WTC11 (cell line): ENCODE data around the gene ERMAP. TPM values are rescaled to one million over a fixed set of nuclear protein-coding genes. Genes with fewer than 3 reads are reported as not detected.

Experiments
- ATAC-seq: fragments of 200-7000 bp; cut with Tn5 transposase; 2 replicates; pipeline ENCODE4 v1.10.0; 2021; ENCODE audit warnings: mild to moderate bottlenecking, moderate library complexity
- CTCF ChIA-PET: fragments of 300-600 bp; sonication (Branson Sonifier 250); formaldehyde crosslinking; loops from one replicate; lab custom pipeline; 2021; ENCODE audit warnings: antibody characterized with exemption; lab: Charles Lee
- POLR2A ChIA-PET: fragments of 350-600 bp; sonication (Branson Sonifier 250); formaldehyde crosslinking; loops from one replicate; lab custom pipeline; 2021; ENCODE audit warnings: antibody characterized with exemption; lab: Charles Lee
- DNase-seq: peaks from one replicate; pipeline ENCODE4 v3.0.0; 2021; ENCODE audit warnings: low spot score
- H3K27ac Mint-ChIP-seq: 2 replicates; pipeline ENCODE4 v1.8.0; 2021; ENCODE audit warnings: mixed read lengths
- H3K27me3 Mint-ChIP-seq: 2 replicates; pipeline ENCODE4 v1.8.0; 2021; ENCODE audit warnings: low read depth, mild to moderate bottlenecking, moderate library complexity, mixed read lengths
- H3K36me3 Mint-ChIP-seq: 2 replicates; pipeline ENCODE4 v1.8.0; 2021; ENCODE audit warnings: mixed read lengths
- H3K4me1 Mint-ChIP-seq: 2 replicates; pipeline ENCODE4 v1.8.0; 2022; ENCODE audit warnings: mixed read lengths
- H3K4me3 Mint-ChIP-seq: 2 replicates; pipeline ENCODE4 v1.8.0; 2021; ENCODE audit warnings: mild to moderate bottlenecking, moderate library complexity, mixed read lengths
- H3K9me3 Mint-ChIP-seq: 2 replicates; pipeline ENCODE4 v1.8.0; 2021; ENCODE audit warnings: mixed read lengths
- AR ChIP-seq: fragments of 250-450 bp; sonication (Bioruptor Pico); IDR thresholded peaks from 2 replicates; pipeline ENCODE4 v1.9.0; 2021; ENCODE audit warnings: mild to moderate bottlenecking
- ATF3 ChIP-seq: sonication (generic); formaldehyde crosslinking; conservative IDR thresholded peaks from 2 replicates; pipeline ENCODE4 v1.8.1; 2022; ENCODE audit warnings: mild to moderate bottlenecking, missing genetic modification reagents
- ATF6 ChIP-seq: sonication (generic); formaldehyde crosslinking; IDR thresholded peaks from 2 replicates; pipeline ENCODE4 v1.8.1; 2023; ENCODE audit warnings: mild to moderate bottlenecking, missing genetic modification reagents
- CBFB ChIP-seq: sonication (generic); formaldehyde crosslinking; IDR thresholded peaks from 2 replicates; pipeline ENCODE4 v1.8.1; 2022; ENCODE audit warnings: mild to moderate bottlenecking, low read depth, missing genetic modification reagents
- CREM ChIP-seq: sonication (generic); formaldehyde crosslinking; IDR thresholded peaks from 2 replicates; pipeline ENCODE4 v1.8.1; 2022; ENCODE audit warnings: mild to moderate bottlenecking, missing genetic modification reagents, moderate library complexity
- EMX1 ChIP-seq: fragments of 250-450 bp; sonication (Bioruptor Pico); IDR thresholded peaks from 2 replicates; pipeline ENCODE4 v1.8.0; 2021; ENCODE audit warnings: mild to moderate bottlenecking
- ETV6 ChIP-seq: sonication (generic); formaldehyde crosslinking; IDR thresholded peaks from 2 replicates; pipeline ENCODE4 v1.8.1; 2022; ENCODE audit warnings: mild to moderate bottlenecking, missing genetic modification reagents
- FOXJ3 ChIP-seq: sonication (generic); formaldehyde crosslinking; IDR thresholded peaks from 2 replicates; pipeline ENCODE4 v1.9.0; 2021; ENCODE audit warnings: missing genetic modification reagents, mild to moderate bottlenecking, borderline replicate concordance
- GTF2I ChIP-seq: fragments of 250-450 bp; sonication (Bioruptor Pico); conservative IDR thresholded peaks from 2 replicates; pipeline ENCODE4 v1.4.0; 2021; ENCODE audit warnings: mild to moderate bottlenecking
- HMGA2 ChIP-seq: fragments of 250-450 bp; sonication (Bioruptor Pico); IDR thresholded peaks from 2 replicates; pipeline ENCODE4 v1.4.0; 2021; ENCODE audit warnings: mild to moderate bottlenecking, moderate library complexity
- IRF1 ChIP-seq: sonication (generic); formaldehyde crosslinking; IDR thresholded peaks from 2 replicates; pipeline ENCODE4 v1.8.0; 2023; ENCODE audit warnings: missing genetic modification reagents
- NR1H2 ChIP-seq: sonication (generic); formaldehyde crosslinking; IDR thresholded peaks from 2 replicates; pipeline ENCODE4 v1.9.0; 2021; ENCODE audit warnings: mild to moderate bottlenecking, moderate library complexity, missing genetic modification reagents
- PRDM15 ChIP-seq: sonication (generic); formaldehyde crosslinking; IDR thresholded peaks from 2 replicates; pipeline ENCODE4 v1.8.0; 2022; ENCODE audit warnings: missing genetic modification reagents
- PRRX2 ChIP-seq: fragments of 250-450 bp; sonication (Bioruptor Pico); IDR thresholded peaks from 2 replicates; pipeline ENCODE4 v1.8.0; 2021; ENCODE audit warnings: mild to moderate bottlenecking
- TEAD4 ChIP-seq: sonication (generic); formaldehyde crosslinking; IDR thresholded peaks from 2 replicates; pipeline ENCODE4 v1.8.0; 2022; ENCODE audit warnings: mild to moderate bottlenecking, missing genetic modification reagents
- ZNF232 ChIP-seq: sonication (generic); formaldehyde crosslinking; IDR thresholded peaks from 2 replicates; pipeline ENCODE4 v1.8.0; 2022; ENCODE audit warnings: mild to moderate bottlenecking, missing genetic modification reagents
- total RNA-seq: library from RNA; stranded (reverse); gene quantifications from 3 replicates; pipeline ENCODE4 v1.2.3, GENCODE V29; 2021
- TF ChIP-seq, protein P1 (sequence below): sonication (generic); formaldehyde crosslinking; IDR thresholded peaks from 2 replicates; pipeline ENCODE4 v1.8.1; 2023; ENCODE audit warnings: mild to moderate bottlenecking, moderate library complexity, missing genetic modification reagents
- TF ChIP-seq, protein P2 (sequence below): sonication (generic); formaldehyde crosslinking; IDR thresholded peaks from 2 replicates; pipeline ENCODE4 v1.8.1; 2022; ENCODE audit warnings: low read depth, missing genetic modification reagents, borderline replicate concordance
- TF ChIP-seq, protein P3 (sequence below): sonication (generic); formaldehyde crosslinking; IDR thresholded peaks from 2 replicates; pipeline ENCODE4 v1.8.1; 2022; ENCODE audit warnings: low read depth, mild to moderate bottlenecking, moderate library complexity, missing genetic modification reagents, borderline replicate concordance

The ERMAP gene
- total RNA-seq, 1 experiment from 2014 or later: 2.6 TPM

GRCh38 chr1:42832641-42833240 is 15.8 kb downstream of the ERMAP start:
- Mint-ChIP-seq H3K27me3 (no peaks in the 10 kb centered on the region), H3K9me3 (no peaks in the 10 kb centered on the region)
- TF ChIP-seq PRRX2 (CRISPR knock-in tag): no peak
- no peak for TF ChIP-seq EMX1
- no peak for TF ChIP-seq NR1H2 (CRISPR knock-in tag)
- no peak for TF ChIP-seq ETV6 (CRISPR knock-in tag)
- no peak for TF ChIP-seq AR (CRISPR knock-in tag)
- TF ChIP-seq FOXJ3 (CRISPR knock-in tag): no peak
- no peak for TF ChIP-seq IRF1 (CRISPR knock-in tag)
- no peak for TF ChIP-seq CBFB (CRISPR knock-in tag)
- TF ChIP-seq, protein P1, sequence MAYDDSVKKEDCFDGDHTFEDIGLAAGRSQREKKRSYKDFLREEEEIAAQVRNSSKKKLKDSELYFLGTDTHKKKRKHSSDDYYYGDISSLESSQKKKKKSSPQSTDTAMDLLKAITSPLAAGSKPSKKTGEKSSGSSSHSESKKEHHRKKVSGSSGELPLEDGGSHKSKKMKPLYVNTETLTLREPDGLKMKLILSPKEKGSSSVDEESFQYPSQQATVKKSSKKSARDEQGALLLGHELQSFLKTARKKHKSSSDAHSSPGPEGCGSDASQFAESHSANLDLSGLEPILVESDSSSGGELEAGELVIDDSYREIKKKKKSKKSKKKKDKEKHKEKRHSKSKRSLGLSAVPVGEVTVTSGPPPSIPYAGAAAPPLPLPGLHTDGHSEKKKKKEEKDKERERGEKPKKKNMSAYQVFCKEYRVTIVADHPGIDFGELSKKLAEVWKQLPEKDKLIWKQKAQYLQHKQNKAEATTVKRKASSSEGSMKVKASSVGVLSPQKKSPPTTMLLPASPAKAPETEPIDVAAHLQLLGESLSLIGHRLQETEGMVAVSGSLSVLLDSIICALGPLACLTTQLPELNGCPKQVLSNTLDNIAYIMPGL: no peak
- TF ChIP-seq, all 79 proteins: peak for 0
- H3K36me3 Mint-ChIP-seq: no peaks in the 10 kb centered on the region
- POLR2A ChIA-PET: no interaction called here
- no peak overlapping the region for H3K27ac Mint-ChIP-seq
- ATAC-seq (no peak), DNase-seq (no peak)
- H3K4me1 Mint-ChIP-seq: peaks cover 3% of the 10 kb centered on the region; the same call in 1 of the 2 replicates
- CTCF ChIA-PET: no interaction called here
- H3K4me3 Mint-ChIP-seq: no peak overlapping the region

DNA sequence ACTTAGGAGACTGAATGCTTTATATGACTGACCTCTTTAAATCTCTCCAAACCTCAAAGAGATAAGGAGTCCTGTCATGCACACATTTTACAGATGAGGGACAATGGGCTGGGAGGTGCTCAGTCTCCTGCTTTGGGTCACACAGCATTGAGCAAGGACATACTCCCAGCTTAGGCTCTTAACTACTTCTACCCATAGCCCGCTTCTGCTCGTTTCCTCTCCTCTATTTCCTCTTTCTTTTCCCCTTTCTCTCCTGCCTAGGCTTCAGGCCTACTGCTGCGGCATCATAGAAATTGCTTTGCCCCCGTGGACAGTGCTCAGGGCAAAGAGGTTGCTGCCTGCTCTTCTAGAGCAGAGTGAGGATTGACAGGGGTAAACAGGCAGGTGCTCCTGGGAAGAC is 17.1 kb downstream of the ERMAP start:
- Mint-ChIP-seq H3K27ac (no peak overlapping the region), H3K4me1 (peaks cover 3% of the 10 kb centered on the region; the same call in 1 of the 2 replicates), H3K36me3 (no peaks in the 10 kb centered on the region), H3K4me3 (no peak overlapping the region), H3K9me3 (no peaks in the 10 kb centered on the region), H3K27me3 (no peaks in the 10 kb centered on the region)
- ChIA-PET POLR2A (no interaction called here), CTCF (interaction anchor here (1.0 to 2.4 kb wide), 2 partner anchors 12 to 239 kb away, joined by 3 to 13 read pairs; partner anchors contain the start of gene ZNF691)
- no peak for DNase-seq
- ATAC-seq: no peak
- TF ChIP-seq IRF1 (CRISPR knock-in tag): no peak
- TF ChIP-seq, protein P2, sequence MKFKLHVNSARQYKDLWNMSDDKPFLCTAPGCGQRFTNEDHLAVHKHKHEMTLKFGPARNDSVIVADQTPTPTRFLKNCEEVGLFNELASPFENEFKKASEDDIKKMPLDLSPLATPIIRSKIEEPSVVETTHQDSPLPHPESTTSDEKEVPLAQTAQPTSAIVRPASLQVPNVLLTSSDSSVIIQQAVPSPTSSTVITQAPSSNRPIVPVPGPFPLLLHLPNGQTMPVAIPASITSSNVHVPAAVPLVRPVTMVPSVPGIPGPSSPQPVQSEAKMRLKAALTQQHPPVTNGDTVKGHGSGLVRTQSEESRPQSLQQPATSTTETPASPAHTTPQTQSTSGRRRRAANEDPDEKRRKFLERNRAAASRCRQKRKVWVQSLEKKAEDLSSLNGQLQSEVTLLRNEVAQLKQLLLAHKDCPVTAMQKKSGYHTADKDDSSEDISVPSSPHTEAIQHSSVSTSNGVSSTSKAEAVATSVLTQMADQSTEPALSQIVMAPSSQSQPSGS (CRISPR knock-in tag): no peak
- no peak for TF ChIP-seq PRDM15 (CRISPR knock-in tag)
- no peak for TF ChIP-seq GTF2I (CRISPR knock-in tag)
- TF ChIP-seq, protein P3, sequence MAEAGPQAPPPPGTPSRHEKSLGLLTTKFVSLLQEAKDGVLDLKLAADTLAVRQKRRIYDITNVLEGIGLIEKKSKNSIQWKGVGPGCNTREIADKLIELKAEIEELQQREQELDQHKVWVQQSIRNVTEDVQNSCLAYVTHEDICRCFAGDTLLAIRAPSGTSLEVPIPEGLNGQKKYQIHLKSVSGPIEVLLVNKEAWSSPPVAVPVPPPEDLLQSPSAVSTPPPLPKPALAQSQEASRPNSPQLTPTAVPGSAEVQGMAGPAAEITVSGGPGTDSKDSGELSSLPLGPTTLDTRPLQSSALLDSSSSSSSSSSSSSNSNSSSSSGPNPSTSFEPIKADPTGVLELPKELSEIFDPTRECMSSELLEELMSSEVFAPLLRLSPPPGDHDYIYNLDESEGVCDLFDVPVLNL (CRISPR knock-in tag): no peak
- no peak for TF ChIP-seq ZNF232 (CRISPR knock-in tag)
- no peak for TF ChIP-seq HMGA2 (CRISPR knock-in tag)
- TF ChIP-seq TEAD4: no peak
- no peak for TF ChIP-seq ATF6 (CRISPR knock-in tag)
- TF ChIP-seq CREM (CRISPR knock-in tag): no peak
- TF ChIP-seq ATF3 (CRISPR knock-in tag): no peak
